ENCODE results near the gene MYO5A. TPM values are rescaled to one million over a fixed set of nuclear protein-coding genes. Genes with fewer than 3 reads are reported as not detected.
"Not testable (repeated sequence)": the region's sequence is repeated elsewhere in the genome, so short reads cannot be mapped to it uniquely, and the experiment has no call there.

Gene MYO5A
- total RNA-seq, 1 donor from 2014 or later: 6.5 TPM

- Histone ChIP-seq H3K9me3 (replicated peaks) (no peaks in the 10 kb centered on the region), H3K36me3 (no peaks in the 10 kb centered on the region), H3K27me3 (ENCODE audit: low read depth) (peaks cover 4% of the 10 kb centered on the region), H3K4me3 (no peak overlapping the region), H3K4me1 (no peaks in the 10 kb centered on the region), H3K27ac (replicated peaks) (no peak overlapping the region)
- no peak for DNase-seq
- no peak for TF ChIP-seq CTCF (IDR thresholded peaks at IDR 0.05; ENCODE audit: borderline replicate concordance)
- intact Hi-C loops (cut with micrococcal nuclease): no loop called here
Observed at GRCh38 chr15:52288051-52288942, 240.4 kb downstream of the MYO5A start.

GRCh38 chr15:52287114-52287513 is 241.6 kb downstream of the MYO5A start:
- no peaks in the 10 kb centered on the region for H3K4me1 ChIP-seq
- no peaks in the 10 kb centered on the region for H3K36me3 ChIP-seq
- H3K27me3 ChIP-seq (ENCODE audit: low read depth): no peaks in the 10 kb centered on the region
- intact Hi-C loops (cut with micrococcal nuclease): no loop called here
- no peak overlapping the region for H3K27ac ChIP-seq (replicated peaks)
- DNase-seq: no peak
- H3K9me3 ChIP-seq (replicated peaks): no peaks in the 10 kb centered on the region
- H3K4me3 ChIP-seq: no peak overlapping the region
- no peak for TF ChIP-seq CTCF (IDR thresholded peaks at IDR 0.05; ENCODE audit: borderline replicate concordance)

GRCh38 chr15:52285941-52286340 is 242.7 kb downstream of the MYO5A start:
- intact Hi-C loops (cut with micrococcal nuclease); DNase-seq; H3K27ac ChIP-seq (replicated peaks); H3K4me3 ChIP-seq; H3K4me1 ChIP-seq; H3K36me3 ChIP-seq; H3K9me3 ChIP-seq (replicated peaks); H3K27me3 ChIP-seq (ENCODE audit: low read depth): not testable (repeated sequence)

- intact Hi-C loops (cut with micrococcal nuclease): no loop called here
- Histone ChIP-seq H3K27ac (replicated peaks) (no peak overlapping the region), H3K36me3 (no peaks in the 10 kb centered on the region), H3K27me3 (ENCODE audit: low read depth) (no peaks in the 10 kb centered on the region), H3K9me3 (replicated peaks) (no peaks in the 10 kb centered on the region), H3K4me3 (no peak overlapping the region), H3K4me1 (peaks cover 13% of the 10 kb centered on the region)
- no peak for TF ChIP-seq CTCF (IDR thresholded peaks at IDR 0.05; ENCODE audit: borderline replicate concordance)
- no peak for DNase-seq
Observed at GRCh38 chr15:52284164-52284563, 244.5 kb downstream of the MYO5A start.

- peaks cover 5% of the 10 kb centered on the region for H3K36me3 ChIP-seq
- intact Hi-C loops (cut with micrococcal nuclease): no loop called here
- DNase-seq: no peak
Observed at GRCh38 chr15:52283281-52283680, 245.4 kb downstream of the MYO5A start.

More at GRCh38 chr15:52283281-52283680, 245.4 kb downstream of the MYO5A start:
- TF ChIP-seq CTCF (IDR thresholded peaks at IDR 0.05; ENCODE audit: borderline replicate concordance): no peak
- Histone ChIP-seq H3K27me3 (ENCODE audit: low read depth) (no peaks in the 10 kb centered on the region), H3K9me3 (replicated peaks) (no peaks in the 10 kb centered on the region), H3K27ac (replicated peaks) (no peak overlapping the region), H3K4me3 (no peak overlapping the region), H3K4me1 (peaks cover 13% of the 10 kb centered on the region)
